WI38 (cell line): ENCODE results near the gene ZBTB44.
"Not testable (repeated sequence)": the region's sequence is repeated elsewhere in the genome, so short reads cannot be mapped to it uniquely, and the experiment has no call there.

ENCODE experiments used
- H3K4me3 ChIP-seq: 2 replicates; pipeline ENCODE4 v1.5.1; 2011; ENCODE audit warnings: low read depth, mild to moderate bottlenecking, control low read depth, low read length
- CTCF ChIP-seq: IDR thresholded peaks from 2 replicates; pipeline ENCODE4 v1.5.1; 2012; ENCODE audit warnings: low read depth, mild to moderate bottlenecking, control low read depth, low read length

The ZBTB44 gene

GRCh38 chr11:130201026-130201425 is 113.7 kb downstream of the ZBTB44 start:
- no peak for TF ChIP-seq CTCF
- no peak overlapping the region for H3K4me3 ChIP-seq

GRCh38 chr11:130199792-130200191 is 114.9 kb downstream of the ZBTB44 start:
- no peak for TF ChIP-seq CTCF
- no peak overlapping the region for H3K4me3 ChIP-seq

- no peak for TF ChIP-seq CTCF
These were observed 115.8 kb downstream of the ZBTB44 start for GRCh38 chr11:130198964-130199363.

GRCh38 chr11:130198292-130198691 is 116.4 kb downstream of the ZBTB44 start:
- no peak overlapping the region for H3K4me3 ChIP-seq
- no peak for TF ChIP-seq CTCF

More at GRCh38 chr11:130198964-130199363, 115.8 kb downstream of the ZBTB44 start:
- no peak overlapping the region for H3K4me3 ChIP-seq

GRCh38 chr11:130197386-130198035 is 117.2 kb downstream of the ZBTB44 start:
- no peak overlapping the region for H3K4me3 ChIP-seq
- no peak for TF ChIP-seq CTCF

- no peak overlapping the region for H3K4me3 ChIP-seq
- TF ChIP-seq CTCF: no peak
These were observed 120.3 kb downstream of the ZBTB44 start for GRCh38 chr11:130194241-130195023.

GRCh38 chr11:130193551-130193950 is 121.2 kb downstream of the ZBTB44 start:
- H3K4me3 ChIP-seq: not testable (repeated sequence)

GRCh38 chr11:130192845-130193267 is 121.9 kb downstream of the ZBTB44 start:
- no peak for TF ChIP-seq CTCF
- H3K4me3 ChIP-seq: no peak overlapping the region
